ENCODE data around the gene RNASEH1. TPM values are rescaled to one million over a fixed set of nuclear protein-coding genes. Genes with fewer than 3 reads are reported as not detected.
"Not testable (repeated sequence)": the region's sequence is repeated elsewhere in the genome, so short reads cannot be mapped to it uniquely, and the experiment has no call there.

Gene RNASEH1
- total and polyA plus RNA-seq, 7 experiments from 2014 or later, result 17.6 to 37.6 (median 23.9) TPM

GRCh38 chr2:3575534-3576262, 17.6 kb upstream of the RNASEH1 start:
- H3K27ac ChIP-seq (ENCODE audit: low read depth, low read length), result peak overlapping the region; percentile 87
- peak; percentile 41 for ATAC-seq
- peaks cover 25 to 52% (median 42%) of the 10 kb centered on the region in 7 donors for H3K4me1 Mint-ChIP-seq
- H3K27me3 Mint-ChIP-seq, result no peaks in the 10 kb centered on the region
- peak overlapping the region; percentile 77 to 96 (median 90) for H3K4me3 Mint-ChIP-seq
- H3K4me1 ChIP-seq (ENCODE audit: control insufficient read depth in 2 of 2, insufficient read depth in 2 of 2, low read length in 2 of 2), result peaks cover 14 to 25% of the 10 kb centered on the region in 2 donors
- peaks cover 6 to 41% (median 35%) of the 10 kb centered on the region in 5 donors for H3K36me3 Mint-ChIP-seq
- H3K27ac Mint-ChIP-seq, result peak overlapping the region; percentile 84 to 97 (median 92)
- intact Hi-C loops (cut with micrococcal nuclease), result loop anchor here (1.0 to 5.0 kb wide), 8 partner anchors 17 to 963 kb away; partner anchors contain the start of genes ADI1 (in 2 of the 2), EIPR1 (in 2 of the 2) and RNASEH1 (in 2 of the 2)
- peak in 7 of 9 donors; percentile 24 to 52 (median 33) for DNase-seq
- H3K36me3 ChIP-seq (ENCODE audit: control insufficient read depth in 2 of 3, insufficient read depth in 3 of 3, low read length in 3 of 3), result peaks cover 11 to 45% (median 17%) of the 10 kb centered on the region in 3 experiments
- peak overlapping the region; percentile 76 for H3K4me3 ChIP-seq (ENCODE audit: low read length)
- CTCF ChIA-PET, result no interaction called here
- POLR2A ChIA-PET, result interaction anchor here (0.6 to 4.2 kb wide), 8 partner anchors 9 to 198 kb away, joined by 3 to 55 read pairs (median 4); partner anchors contain the start of genes ADI1, EIPR1 and RNASEH1
- peaks cover 0 to 4% (median 0%) of the 10 kb centered on the region in 11 donors for H3K9me3 Mint-ChIP-seq
- H3K27me3 ChIP-seq (ENCODE audit: control insufficient read depth in 2 of 2, insufficient read depth in 2 of 2, low read length in 2 of 2), result no peaks in the 10 kb centered on the region
- H3K9me3 ChIP-seq (ENCODE audit: control insufficient read depth in 2 of 3, low read length in 3 of 3), result no peaks in the 10 kb centered on the region

DNA sequence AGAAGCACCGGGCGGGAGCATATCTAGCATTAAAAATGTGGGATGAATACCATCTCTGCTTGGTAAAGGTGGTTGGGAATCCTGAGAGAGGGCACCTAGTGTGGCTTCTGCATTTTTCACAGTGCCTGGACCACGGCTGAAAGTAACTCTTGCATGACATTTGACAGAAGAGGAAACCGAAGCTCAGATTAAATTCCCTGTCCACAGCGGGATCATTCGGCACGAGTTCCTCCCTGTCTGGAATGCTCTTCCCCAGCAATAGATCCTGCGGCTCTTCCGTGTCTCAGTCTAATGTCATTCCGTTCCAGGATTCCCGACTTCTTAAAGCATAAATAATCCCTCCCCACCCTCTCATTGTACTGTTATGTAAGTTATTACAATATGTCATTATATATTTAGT, 16.0 kb upstream of the RNASEH1 start:
- no peak overlapping the region for H3K27ac ChIP-seq (ENCODE audit: low read depth, low read length)
- Mint-ChIP-seq H3K4me3 (peak overlapping the region; percentile 41 to 90 (median 88)), H3K27ac (peak overlapping the region in 4 of 9 donors; percentile 38 to 96 (median 83)), H3K9me3 (peaks cover 0 to 4% (median 0%) of the 10 kb centered on the region in 11 donors), H3K27me3 (no peaks in the 10 kb centered on the region), H3K36me3 (peaks cover 6 to 31% (median 25%) of the 10 kb centered on the region in 5 donors), H3K4me1 (peaks cover 21 to 42% (median 33%) of the 10 kb centered on the region in 7 donors)
- peaks cover 14 to 25% of the 10 kb centered on the region in 2 donors for H3K4me1 ChIP-seq (ENCODE audit: control insufficient read depth in 2 of 2, insufficient read depth in 2 of 2, low read length in 2 of 2)
- H3K27me3 ChIP-seq (ENCODE audit: control insufficient read depth in 2 of 2, insufficient read depth in 2 of 2, low read length in 2 of 2), result no peaks in the 10 kb centered on the region
- CTCF ChIA-PET, result interaction anchor here (0.6 kb wide), 1 partner anchor 26 kb away, joined by 3 read pairs; no protein-coding TSS in a partner anchor
- POLR2A ChIA-PET, result interaction anchor here (0.6 to 4.2 kb wide), 5 partner anchors 10 to 196 kb away, joined by 3 to 55 read pairs (median 5); partner anchors contain the start of gene RNASEH1
- no peak for ATAC-seq
- H3K36me3 ChIP-seq (ENCODE audit: control insufficient read depth in 2 of 3, insufficient read depth in 3 of 3, low read length in 3 of 3), result peaks cover under 1 to 30% (median 6%) of the 10 kb centered on the region in 3 experiments
- intact Hi-C loops (cut with micrococcal nuclease), result no loop called here
- DNase-seq, result no peak
- H3K9me3 ChIP-seq (ENCODE audit: control insufficient read depth in 2 of 3, low read length in 3 of 3), result no peaks in the 10 kb centered on the region
- H3K4me3 ChIP-seq (ENCODE audit: low read length), result peak overlapping the region; percentile 76

GRCh38 chr2:3572620-3573019, 14.5 kb upstream of the RNASEH1 start:
- H3K4me1 Mint-ChIP-seq, result peaks cover 16 to 29% (median 20%) of the 10 kb centered on the region in 7 donors
- H3K36me3 Mint-ChIP-seq, result peaks cover 6 to 18% (median 14%) of the 10 kb centered on the region in 5 donors
- ChIA-PET CTCF (interaction anchor here (0.8 kb wide), 1 partner anchor 74 kb away, joined by 3 read pairs; no protein-coding TSS in a partner anchor), POLR2A (interaction anchor here (1.6 to 4.2 kb wide), 2 partner anchors 14 to 194 kb away, joined by 5 to 55 read pairs; partner anchors contain the start of gene RNASEH1)
- H3K27ac Mint-ChIP-seq, result no peak overlapping the region
- ATAC-seq, result no peak
- peaks cover 14 to 18% of the 10 kb centered on the region in 2 donors for H3K4me1 ChIP-seq (ENCODE audit: control insufficient read depth in 2 of 2, insufficient read depth in 2 of 2, low read length in 2 of 2)
- H3K9me3 ChIP-seq (ENCODE audit: control insufficient read depth in 2 of 3, low read length in 3 of 3), result no peaks in the 10 kb centered on the region
- intact Hi-C loops (cut with micrococcal nuclease), result no loop called here
- DNase-seq, result no peak
- H3K36me3 ChIP-seq (ENCODE audit: control insufficient read depth in 2 of 3, insufficient read depth in 3 of 3, low read length in 3 of 3), result peaks cover 0 to 16% (median 0%) of the 10 kb centered on the region in 3 experiments
- no peak overlapping the region for H3K27ac ChIP-seq (ENCODE audit: low read depth, low read length)
- no peak overlapping the region for H3K4me3 Mint-ChIP-seq
- H3K9me3 Mint-ChIP-seq, result peaks cover 0 to 4% (median 0%) of the 10 kb centered on the region in 11 donors
- H3K27me3 Mint-ChIP-seq, result no peaks in the 10 kb centered on the region
- no peaks in the 10 kb centered on the region for H3K27me3 ChIP-seq (ENCODE audit: control insufficient read depth in 2 of 2, insufficient read depth in 2 of 2, low read length in 2 of 2)
- no peak overlapping the region for H3K4me3 ChIP-seq (ENCODE audit: low read length)

GRCh38 chr2:3571284-3571683, 13.2 kb upstream of the RNASEH1 start:
- ATAC-seq, result no peak
- Mint-ChIP-seq H3K4me3 (peak overlapping the region in 1 of 10 donors; percentile 13), H3K4me1 (peaks cover 6 to 17% (median 10%) of the 10 kb centered on the region in 7 donors), H3K27ac (no peak overlapping the region), H3K36me3 (peaks cover 5 to 10% (median 6%) of the 10 kb centered on the region in 5 donors), H3K27me3 (no peaks in the 10 kb centered on the region), H3K9me3 (peaks cover 0 to 4% (median 0%) of the 10 kb centered on the region in 11 donors)
- ChIA-PET POLR2A (no interaction called here), CTCF (no interaction called here)
- intact Hi-C loops (cut with micrococcal nuclease), result no loop called here
- Histone ChIP-seq H3K27ac (ENCODE audit: low read depth, low read length) (no peak overlapping the region), H3K9me3 (ENCODE audit: control insufficient read depth in 2 of 3, low read length in 3 of 3) (no peaks in the 10 kb centered on the region), H3K36me3 (ENCODE audit: control insufficient read depth in 2 of 3, insufficient read depth in 3 of 3, low read length in 3 of 3) (peaks cover 0 to 4% (median 0%) of the 10 kb centered on the region in 3 experiments), H3K4me1 (ENCODE audit: control insufficient read depth in 2 of 2, insufficient read depth in 2 of 2, low read length in 2 of 2) (peaks cover 4 to 11% of the 10 kb centered on the region in 2 donors), H3K27me3 (ENCODE audit: control insufficient read depth in 2 of 2, insufficient read depth in 2 of 2, low read length in 2 of 2) (no peaks in the 10 kb centered on the region), H3K4me3 (ENCODE audit: low read length) (no peak overlapping the region)
- DNase-seq, result no peak

- H3K27me3 ChIP-seq (ENCODE audit: control insufficient read depth in 2 of 2, insufficient read depth in 2 of 2, low read length in 2 of 2); H3K27ac ChIP-seq (ENCODE audit: low read depth, low read length); ATAC-seq; H3K9me3 Mint-ChIP-seq; H3K36me3 Mint-ChIP-seq; H3K9me3 ChIP-seq (ENCODE audit: control insufficient read depth in 2 of 3, low read length in 3 of 3); CTCF ChIA-PET; H3K4me3 Mint-ChIP-seq; H3K27me3 Mint-ChIP-seq; H3K4me1 Mint-ChIP-seq; intact Hi-C loops (cut with micrococcal nuclease); DNase-seq; H3K4me3 ChIP-seq (ENCODE audit: low read length); H3K36me3 ChIP-seq (ENCODE audit: control insufficient read depth in 2 of 3, insufficient read depth in 3 of 3, low read length in 3 of 3); H3K4me1 ChIP-seq (ENCODE audit: control insufficient read depth in 2 of 2, insufficient read depth in 2 of 2, low read length in 2 of 2); H3K27ac Mint-ChIP-seq: not testable (repeated sequence)
- POLR2A ChIA-PET, result interaction anchor here (1.1 kb wide), 1 partner anchor 12 kb away, joined by 4 read pairs; the partner anchor contains the start of gene RNASEH1
Measured at GRCh38 chr2:3569656-3570055, 11.5 kb upstream of the RNASEH1 start.

DNA sequence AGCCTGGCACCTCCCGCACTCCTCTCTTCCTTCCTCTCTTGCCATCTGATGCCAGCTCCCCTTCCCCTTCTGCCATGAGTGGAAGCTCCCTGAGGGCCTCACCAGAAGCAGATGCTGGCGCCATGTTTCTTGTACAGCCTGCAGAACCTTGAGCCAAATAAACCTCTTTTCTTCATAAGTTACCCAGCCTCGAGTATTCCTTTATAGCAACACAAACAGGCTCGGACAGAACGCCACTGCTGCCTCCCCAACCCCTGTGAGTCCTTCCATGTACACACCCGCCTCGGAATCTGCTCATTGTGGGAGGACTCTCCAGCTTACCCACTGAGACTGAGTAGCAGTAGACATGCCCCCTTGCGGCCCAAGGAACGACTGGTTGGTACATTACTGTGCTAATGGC, 8.7 kb upstream of the RNASEH1 start:
- DNase-seq, result no peak
- Histone ChIP-seq H3K4me1 (ENCODE audit: control insufficient read depth in 2 of 2, insufficient read depth in 2 of 2, low read length in 2 of 2) (no peaks in the 10 kb centered on the region), H3K36me3 (ENCODE audit: control insufficient read depth in 2 of 3, insufficient read depth in 3 of 3, low read length in 3 of 3) (no peaks in the 10 kb centered on the region), H3K27ac (ENCODE audit: low read depth, low read length) (no peak overlapping the region), H3K4me3 (ENCODE audit: low read length) (no peak overlapping the region), H3K27me3 (ENCODE audit: control insufficient read depth in 2 of 2, insufficient read depth in 2 of 2, low read length in 2 of 2) (no peaks in the 10 kb centered on the region), H3K9me3 (ENCODE audit: control insufficient read depth in 2 of 3, low read length in 3 of 3) (no peaks in the 10 kb centered on the region)
- intact Hi-C loops (cut with micrococcal nuclease), result no loop called here
- POLR2A ChIA-PET, result no interaction called here
- ATAC-seq, result no peak
- H3K4me3 Mint-ChIP-seq, result no peak overlapping the region
- H3K4me1 Mint-ChIP-seq, result peaks cover 0 to 7% (median 0%) of the 10 kb centered on the region in 7 donors
- CTCF ChIA-PET, result no interaction called here
- no peak overlapping the region for H3K27ac Mint-ChIP-seq
- peaks cover 0 to 3% (median 0%) of the 10 kb centered on the region in 11 donors for H3K9me3 Mint-ChIP-seq
- peaks cover 0 to 3% (median 0%) of the 10 kb centered on the region in 5 donors for H3K36me3 Mint-ChIP-seq
- H3K27me3 Mint-ChIP-seq, result no peaks in the 10 kb centered on the region
